WTC11 (cell line): ENCODE data around the gene ARHGEF37. TPM values are rescaled to one million over a fixed set of nuclear protein-coding genes. Genes with fewer than 3 reads are reported as not detected.

ENCODE experiments used
- ATAC-seq: fragments of 200-7000 bp; cut with Tn5 transposase; 2 replicates; pipeline ENCODE4 v1.10.0; 2021; ENCODE audit warnings: mild to moderate bottlenecking, moderate library complexity
- CTCF ChIA-PET: fragments of 300-600 bp; sonication (Branson Sonifier 250); formaldehyde crosslinking; loops from one replicate; lab custom pipeline; 2021; ENCODE audit warnings: antibody characterized with exemption; lab: Charles Lee
- POLR2A ChIA-PET: fragments of 350-600 bp; sonication (Branson Sonifier 250); formaldehyde crosslinking; loops from one replicate; lab custom pipeline; 2021; ENCODE audit warnings: antibody characterized with exemption; lab: Charles Lee
- DNase-seq: peaks from one replicate; pipeline ENCODE4 v3.0.0; 2021; ENCODE audit warnings: low spot score
- H3K27ac Mint-ChIP-seq: 2 replicates; pipeline ENCODE4 v1.8.0; 2021; ENCODE audit warnings: mixed read lengths
- H3K27me3 Mint-ChIP-seq: 2 replicates; pipeline ENCODE4 v1.8.0; 2021; ENCODE audit warnings: low read depth, mild to moderate bottlenecking, moderate library complexity, mixed read lengths
- H3K36me3 Mint-ChIP-seq: 2 replicates; pipeline ENCODE4 v1.8.0; 2021; ENCODE audit warnings: mixed read lengths
- H3K4me1 Mint-ChIP-seq: 2 replicates; pipeline ENCODE4 v1.8.0; 2022; ENCODE audit warnings: mixed read lengths
- H3K4me3 Mint-ChIP-seq: 2 replicates; pipeline ENCODE4 v1.8.0; 2021; ENCODE audit warnings: mild to moderate bottlenecking, moderate library complexity, mixed read lengths
- H3K9me3 Mint-ChIP-seq: 2 replicates; pipeline ENCODE4 v1.8.0; 2021; ENCODE audit warnings: mixed read lengths
- ATF2 ChIP-seq: sonication (generic); formaldehyde crosslinking; IDR thresholded peaks from 2 replicates; pipeline ENCODE4 v1.8.1; 2022; ENCODE audit warnings: low read depth, missing genetic modification reagents, borderline replicate concordance
- ATF6 ChIP-seq: sonication (generic); formaldehyde crosslinking; IDR thresholded peaks from 2 replicates; pipeline ENCODE4 v1.8.1; 2023; ENCODE audit warnings: mild to moderate bottlenecking, missing genetic modification reagents
- E2F5 ChIP-seq: sonication (generic); formaldehyde crosslinking; IDR thresholded peaks from 2 replicates; pipeline ENCODE4 v1.8.1; 2022; ENCODE audit warnings: mild to moderate bottlenecking, moderate library complexity, missing genetic modification reagents
- ELF4 ChIP-seq: sonication (generic); formaldehyde crosslinking; IDR thresholded peaks from 2 replicates; pipeline ENCODE4 v1.8.1; 2022; ENCODE audit warnings: low read depth, mild to moderate bottlenecking, moderate library complexity, missing genetic modification reagents
- ERG ChIP-seq: fragments of 250-450 bp; sonication (Bioruptor Pico); IDR thresholded peaks from 2 replicates; pipeline ENCODE4 v1.8.0; 2021; ENCODE audit warnings: mild to moderate bottlenecking
- FOXK1 ChIP-seq: sonication (generic); formaldehyde crosslinking; IDR thresholded peaks from 2 replicates; pipeline ENCODE4 v1.8.0; 2022; ENCODE audit warnings: mild to moderate bottlenecking, moderate library complexity, missing genetic modification reagents
- HMGXB4 ChIP-seq: sonication (generic); formaldehyde crosslinking; IDR thresholded peaks from 2 replicates; pipeline ENCODE4 v1.8.1; 2023; ENCODE audit warnings: mild to moderate bottlenecking, moderate library complexity, missing genetic modification reagents
- NR2C2 ChIP-seq: sonication (generic); formaldehyde crosslinking; IDR thresholded peaks from 2 replicates; pipeline ENCODE4 v1.8.0; 2022; ENCODE audit warnings: mild to moderate bottlenecking, missing genetic modification reagents
- RORB ChIP-seq: fragments of 250-450 bp; sonication (Bioruptor Pico); IDR thresholded peaks from 2 replicates; pipeline ENCODE4 v1.9.0; 2021; ENCODE audit warnings: mild to moderate bottlenecking
- SMAD3 ChIP-seq: sonication (generic); formaldehyde crosslinking; IDR thresholded peaks from 2 replicates; pipeline ENCODE4 v1.8.0; 2022; ENCODE audit warnings: missing genetic modification reagents, mild to moderate bottlenecking, borderline replicate concordance
- TCF7 ChIP-seq: sonication (generic); formaldehyde crosslinking; IDR thresholded peaks from 2 replicates; pipeline ENCODE4 v1.8.0; 2022; ENCODE audit warnings: mild to moderate bottlenecking, low read depth, missing genetic modification reagents, moderate library complexity
- USF2 ChIP-seq: sonication (generic); formaldehyde crosslinking; IDR thresholded peaks from 2 replicates; pipeline ENCODE4 v1.8.1; 2023; ENCODE audit warnings: mild to moderate bottlenecking, missing genetic modification reagents, moderate library complexity
- ZBTB43 ChIP-seq: sonication (generic); formaldehyde crosslinking; IDR thresholded peaks from 2 replicates; pipeline ENCODE4 v1.8.1; 2023; ENCODE audit warnings: mild to moderate bottlenecking, missing genetic modification reagents
- ZNF121 ChIP-seq: sonication (generic); formaldehyde crosslinking; IDR thresholded peaks from 2 replicates; pipeline ENCODE4 v1.8.0; 2023; ENCODE audit warnings: missing genetic modification reagents
- ZNF317 ChIP-seq: sonication (generic); formaldehyde crosslinking; IDR thresholded peaks from 2 replicates; pipeline ENCODE4 v1.8.1; 2023; ENCODE audit warnings: low read depth, mild to moderate bottlenecking, moderate library complexity, missing genetic modification reagents, borderline replicate concordance
- ZNF512 ChIP-seq: sonication (generic); formaldehyde crosslinking; IDR thresholded peaks from 2 replicates; pipeline ENCODE4 v1.8.1; 2022; ENCODE audit warnings: missing genetic modification reagents, borderline replicate concordance
- ZNF671 ChIP-seq: fragments of 250-450 bp; sonication (Bioruptor Pico); IDR thresholded peaks from 2 replicates; pipeline ENCODE4 v1.8.0; 2021; ENCODE audit warnings: mild to moderate bottlenecking
- total RNA-seq: library from RNA; stranded (reverse); gene quantifications from 3 replicates; pipeline ENCODE4 v1.2.3, GENCODE V29; 2021

The ARHGEF37 gene
- total RNA-seq, 1 experiment from 2014 or later = 1.1 TPM

- no peaks in the 10 kb centered on the region for H3K9me3 Mint-ChIP-seq
- no peaks in the 10 kb centered on the region for H3K27me3 Mint-ChIP-seq
- no peak for TF ChIP-seq ATF2 (CRISPR knock-in tag)
- no peak for TF ChIP-seq ZBTB43
- no peak for TF ChIP-seq E2F5
- no peak for TF ChIP-seq ATF6
- ChIA-PET POLR2A (interaction anchor here (0.6 kb wide), 1 partner anchor 22 kb away, joined by 3 read pairs; no protein-coding TSS in a partner anchor), CTCF (interaction anchor here (0.7 to 1.6 kb wide), 3 partner anchors 23 to 249 kb away, joined by 3 to 4 read pairs (median 3); no protein-coding TSS in a partner anchor)
- no peak for DNase-seq
- no peak overlapping the region for H3K4me3 Mint-ChIP-seq
- ATAC-seq = no peak
- no peak overlapping the region for H3K27ac Mint-ChIP-seq
- no peaks in the 10 kb centered on the region for H3K36me3 Mint-ChIP-seq
- H3K4me1 Mint-ChIP-seq = peaks cover 10% of the 10 kb centered on the region
These were observed 40.3 kb downstream of the ARHGEF37 start for GRCh38 chr5:149621415-149622098.

- DNase-seq = no peak
- Mint-ChIP-seq H3K27me3 (no peaks in the 10 kb centered on the region), H3K27ac (no peak overlapping the region), H3K36me3 (no peaks in the 10 kb centered on the region), H3K4me1 (peaks cover 10% of the 10 kb centered on the region), H3K4me3 (no peak overlapping the region), H3K9me3 (no peaks in the 10 kb centered on the region)
- ATAC-seq = no peak
- CTCF ChIA-PET = interaction anchor here (0.9 to 1.6 kb wide), 4 partner anchors 14 to 249 kb away, joined by 3 to 6 read pairs (median 4); no protein-coding TSS in a partner anchor
- POLR2A ChIA-PET = no interaction called here
- TF ChIP-seq ZNF317 (CRISPR knock-in tag) (no peak), HMGXB4 (CRISPR knock-in tag) (no peak), SMAD3 (no peak), USF2 (CRISPR knock-in tag) (no peak), FOXK1 (CRISPR knock-in tag) (no peak), ERG (no peak), RORB (CRISPR knock-in tag) (no peak), ZNF671 (CRISPR knock-in tag) (no peak), NR2C2 (CRISPR knock-in tag) (no peak), ZNF512 (CRISPR knock-in tag) (no peak), ZNF121 (CRISPR knock-in tag) (no peak), ELF4 (CRISPR knock-in tag) (no peak), TCF7 (CRISPR knock-in tag) (no peak), ATF6 (no peak)
These were observed 41.2 kb downstream of the ARHGEF37 start for GRCh38 chr5:149622466-149622865.
